HFFc6 (cell line): ENCODE results near the gene MRAP. TPM values are rescaled to one million over a fixed set of nuclear protein-coding genes. Genes with fewer than 3 reads are reported as not detected.

ENCODE experiments used
- DNase-seq: peaks from one replicate; pipeline ENCODE4 v3.0.0-alpha.2; 2018
- H3K27ac Mint-ChIP-seq: 2 replicates; pipeline ENCODE4 v1.8.0; 2020; ENCODE audit warnings: mild to moderate bottlenecking, mixed read lengths
- H3K27me3 Mint-ChIP-seq: 2 replicates; pipeline ENCODE4 v1.8.0; 2021; ENCODE audit warnings: mild to moderate bottlenecking, moderate library complexity, mixed read lengths; ENCODE audit not compliant: insufficient read depth
- H3K36me3 Mint-ChIP-seq: 2 replicates; pipeline ENCODE4 v1.8.0; 2021; ENCODE audit warnings: low read depth, mixed read lengths
- H3K4me1 Mint-ChIP-seq: 2 replicates; pipeline ENCODE4 v1.8.0; 2020; ENCODE audit warnings: low read depth, mixed read lengths
- H3K4me3 Mint-ChIP-seq: 2 replicates; pipeline ENCODE4 v1.8.0; 2020; ENCODE audit warnings: mild to moderate bottlenecking, moderate library complexity, mixed read lengths
- H3K9me3 Mint-ChIP-seq: 2 replicates; pipeline ENCODE4 v1.8.0; 2020; ENCODE audit warnings: mild to moderate bottlenecking, mixed read lengths
- total RNA-seq, 6 experiments: library from RNA; stranded (reverse); fragmentation: NEBNext Ultra II Directional; extraction: Animal tissue kit (Norgen Biotek cat#: 25700); gene quantifications; 2 replicates in 1 of 6; 3 replicates in 5 of 6; pipeline ENCODE4 v1.2.3, GENCODE V29; 2021
- TF ChIP-seq, protein P1 (sequence below): fragments of 200-600 bp; sonication (generic); IDR thresholded peaks from 2 replicates; pipeline ENCODE4 v1.5.0; 2021; ENCODE audit warnings: antibody characterized with exemption, mild to moderate bottlenecking

The MRAP gene
- total RNA-seq, 6 experiments from 2014 or later, result not detected

DNA sequence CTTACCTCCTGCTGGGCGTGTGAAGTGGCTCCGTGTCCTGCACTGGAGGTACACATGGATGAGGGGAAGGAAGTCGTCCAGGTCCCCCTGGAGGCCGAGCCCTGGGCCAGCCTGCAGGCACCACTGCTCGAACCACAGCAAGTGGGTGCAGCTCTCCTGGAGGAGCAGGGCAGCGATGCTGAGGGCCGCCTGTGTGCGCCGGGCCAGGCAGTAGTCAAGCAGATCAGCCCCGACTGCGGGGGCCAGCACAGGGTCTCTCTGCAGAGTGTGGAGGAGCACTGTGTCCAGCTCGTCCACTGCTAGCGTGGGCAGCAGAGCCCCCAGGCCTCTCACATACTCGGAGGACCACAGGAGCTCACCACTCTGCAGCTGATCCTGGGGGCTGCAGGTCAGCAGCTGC is 48.3 kb downstream of the MRAP start:
- Mint-ChIP-seq H3K27ac (no peak overlapping the region), H3K36me3 (peaks cover 67% of the 10 kb centered on the region), H3K27me3 (no peaks in the 10 kb centered on the region; the same call in 1 of the 2 replicates), H3K9me3 (peaks cover 15% of the 10 kb centered on the region), H3K4me3 (no peak overlapping the region), H3K4me1 (no peaks in the 10 kb centered on the region)
- no peak for DNase-seq
- TF ChIP-seq, protein P1, sequence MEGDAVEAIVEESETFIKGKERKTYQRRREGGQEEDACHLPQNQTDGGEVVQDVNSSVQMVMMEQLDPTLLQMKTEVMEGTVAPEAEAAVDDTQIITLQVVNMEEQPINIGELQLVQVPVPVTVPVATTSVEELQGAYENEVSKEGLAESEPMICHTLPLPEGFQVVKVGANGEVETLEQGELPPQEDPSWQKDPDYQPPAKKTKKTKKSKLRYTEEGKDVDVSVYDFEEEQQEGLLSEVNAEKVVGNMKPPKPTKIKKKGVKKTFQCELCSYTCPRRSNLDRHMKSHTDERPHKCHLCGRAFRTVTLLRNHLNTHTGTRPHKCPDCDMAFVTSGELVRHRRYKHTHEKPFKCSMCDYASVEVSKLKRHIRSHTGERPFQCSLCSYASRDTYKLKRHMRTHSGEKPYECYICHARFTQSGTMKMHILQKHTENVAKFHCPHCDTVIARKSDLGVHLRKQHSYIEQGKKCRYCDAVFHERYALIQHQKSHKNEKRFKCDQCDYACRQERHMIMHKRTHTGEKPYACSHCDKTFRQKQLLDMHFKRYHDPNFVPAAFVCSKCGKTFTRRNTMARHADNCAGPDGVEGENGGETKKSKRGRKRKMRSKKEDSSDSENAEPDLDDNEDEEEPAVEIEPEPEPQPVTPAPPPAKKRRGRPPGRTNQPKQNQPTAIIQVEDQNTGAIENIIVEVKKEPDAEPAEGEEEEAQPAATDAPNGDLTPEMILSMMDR, result no peak

GRCh38 chr21:32347351-32347750 is 48.7 kb downstream of the MRAP start:
- no peaks in the 10 kb centered on the region for H3K4me1 Mint-ChIP-seq
- TF ChIP-seq, protein P1, result no peak
- H3K27ac Mint-ChIP-seq, result no peak overlapping the region
- no peaks in the 10 kb centered on the region; the same call in 1 of the 2 replicates for H3K27me3 Mint-ChIP-seq
- DNase-seq, result no peak
- H3K9me3 Mint-ChIP-seq, result peaks cover 15% of the 10 kb centered on the region
- H3K4me3 Mint-ChIP-seq, result no peak overlapping the region
- peaks cover 71% of the 10 kb centered on the region for H3K36me3 Mint-ChIP-seq

DNA sequence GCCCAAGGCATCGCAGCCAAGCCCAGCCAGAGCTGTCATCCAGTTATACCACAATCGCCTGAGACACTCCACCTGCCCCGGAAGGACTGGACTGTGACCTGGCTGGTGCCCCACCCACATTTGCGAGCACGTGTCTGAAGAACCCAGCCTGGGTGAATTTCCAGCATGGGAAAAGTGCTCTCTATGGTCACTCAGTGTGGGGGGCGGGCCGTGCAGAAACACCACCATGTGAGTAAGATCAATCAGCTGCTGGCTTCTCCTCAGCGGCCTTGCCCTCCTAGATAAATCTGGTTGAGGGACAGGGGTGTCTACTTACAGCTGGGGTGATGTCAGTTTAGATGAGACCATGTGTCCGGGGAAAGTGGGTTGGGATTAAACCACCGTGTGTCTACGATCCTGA is 49.3 kb downstream of the MRAP start:
- H3K27me3 Mint-ChIP-seq, result no peaks in the 10 kb centered on the region; the same call in 1 of the 2 replicates
- peaks cover 15% of the 10 kb centered on the region for H3K9me3 Mint-ChIP-seq
- H3K4me3 Mint-ChIP-seq, result no peak overlapping the region
- H3K36me3 Mint-ChIP-seq, result peaks cover 70% of the 10 kb centered on the region
- no peak for DNase-seq
- TF ChIP-seq, protein P1, result no peak
- H3K27ac Mint-ChIP-seq, result no peak overlapping the region
- H3K4me1 Mint-ChIP-seq, result no peaks in the 10 kb centered on the region

DNA sequence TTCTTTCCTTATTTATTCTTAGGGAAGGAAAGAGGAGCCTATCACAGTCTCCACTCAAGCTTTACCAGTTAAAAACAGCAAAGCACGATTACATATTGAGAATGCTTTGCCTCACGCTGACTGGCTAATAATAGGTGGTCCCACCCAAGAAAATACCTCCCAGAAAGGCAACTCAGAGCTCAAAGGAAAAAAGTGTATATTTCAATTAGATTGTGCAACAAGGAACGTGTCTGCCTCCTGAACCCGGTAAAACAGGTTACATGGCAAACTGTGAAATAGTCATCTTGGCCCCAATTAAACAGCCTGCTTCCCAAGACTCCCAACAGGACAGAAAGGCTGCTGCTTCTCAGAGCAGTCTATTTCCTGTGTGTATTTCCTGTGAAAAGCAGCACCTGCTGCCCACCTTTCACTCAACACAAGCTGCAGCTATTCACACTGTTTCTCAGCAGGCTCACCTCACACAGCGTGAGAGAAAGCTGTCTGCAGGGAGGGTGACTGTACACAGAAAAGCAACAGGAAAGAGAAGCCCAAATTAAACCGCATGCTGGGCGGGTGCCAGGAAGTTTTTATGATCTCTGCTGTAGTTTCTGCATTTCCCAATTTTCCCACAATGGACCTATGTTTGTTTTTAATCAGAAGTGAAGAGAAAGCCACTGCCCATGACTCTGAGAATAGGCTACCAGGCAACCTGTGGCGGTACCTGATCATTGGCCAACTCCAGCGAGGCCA is 50.1 kb downstream of the MRAP start:
- Mint-ChIP-seq H3K36me3 (peaks cover 67% of the 10 kb centered on the region), H3K4me1 (no peaks in the 10 kb centered on the region), H3K4me3 (no peak overlapping the region), H3K27me3 (no peaks in the 10 kb centered on the region; the same call in 1 of the 2 replicates), H3K27ac (no peak overlapping the region), H3K9me3 (peaks cover 11% of the 10 kb centered on the region)
- TF ChIP-seq, protein P1, result no peak
- no peak for DNase-seq

- Mint-ChIP-seq H3K36me3 (peaks cover 67% of the 10 kb centered on the region), H3K4me1 (no peaks in the 10 kb centered on the region), H3K27ac (no peak overlapping the region), H3K4me3 (no peak overlapping the region), H3K9me3 (peaks cover 7% of the 10 kb centered on the region; the same call in 1 of the 2 replicates), H3K27me3 (no peaks in the 10 kb centered on the region; the same call in 1 of the 2 replicates)
- DNase-seq, result no peak
- TF ChIP-seq, protein P1, result no peak
These were observed 50.8 kb downstream of the MRAP start for GRCh38 chr21:32349333-32349944.
